ENCODE data around the gene ERLIN1. TPM values are rescaled to one million over a fixed set of nuclear protein-coding genes. Genes with fewer than 3 reads are reported as not detected.

The ERLIN1 gene
- total and polyA plus RNA-seq, 2 experiments from 2014 or later: 32.2 to 63.3 TPM

GRCh38 chr10:100146875-100147650 is 38.8 kb downstream of the ERLIN1 start:
- H3K4me3 ChIP-seq: no peak overlapping the region
- H2AFZ ChIP-seq: no peak overlapping the region
- peaks cover 6% of the 10 kb centered on the region for H3K4me1 ChIP-seq (ENCODE audit: insufficient read depth)
- no peak for TF ChIP-seq EZH2phosphoT487 (IDR thresholded peaks at IDR 0.05; ENCODE audit: insufficient read depth, low read depth)
- H4K20me1 ChIP-seq (ENCODE audit: insufficient read depth): no peaks in the 10 kb centered on the region
- peaks cover 14% of the 10 kb centered on the region for H3F3A ChIP-seq (ENCODE audit: insufficient read depth)
- no peak overlapping the region for H3K27ac ChIP-seq
- no peaks in the 10 kb centered on the region for H3K9me2 ChIP-seq (ENCODE audit: insufficient read depth)
- in situ Hi-C loops (cut with MboI): no loop called here
- no peak overlapping the region for H3K9ac ChIP-seq
- H3K36me3 ChIP-seq (ENCODE audit: low read depth): 0 out of 2 replicates have a peak, but pooled peaks cover under 1% of the 10 kb centered on the region
- no peak overlapping the region for H3K4me2 ChIP-seq (ENCODE audit: unreplicated experiment)
- H3K27me3 ChIP-seq (replicated peaks; ENCODE audit: insufficient read depth): no peaks in the 10 kb centered on the region
- 13 to 16% methylated on average over 2 of the region's 2 CpGs for WGBS, 2 experiments (ENCODE audit: low coverage in 1 of 2, low lambda C conversion rate in 2 of 2, missing lambda C conversion rate in 2 of 2)
- DNase-seq: peak; percentile 46
- H3K9me3 ChIP-seq (ENCODE audit: low read depth): no peaks in the 10 kb centered on the region
- H3K79me2 ChIP-seq (ENCODE audit: insufficient read depth): no peaks in the 10 kb centered on the region

DNA sequence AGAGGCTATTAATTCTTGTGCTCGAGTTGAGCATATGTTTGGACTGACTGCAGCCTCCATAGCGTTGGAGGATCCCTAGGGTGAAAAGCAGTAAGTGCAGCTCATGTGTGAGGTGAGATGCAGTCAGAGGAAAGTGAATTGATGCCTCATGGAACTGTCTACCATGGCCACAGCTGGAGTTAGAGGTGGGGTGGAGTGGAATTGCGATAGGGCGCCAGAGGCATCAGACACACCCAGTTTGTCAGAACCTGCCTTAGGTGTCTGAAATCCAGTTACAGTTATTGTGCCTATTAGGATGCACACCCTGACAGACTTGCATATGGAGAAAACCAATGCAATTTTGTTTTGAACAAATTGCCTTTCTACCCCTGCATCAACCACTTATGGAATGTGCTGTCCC is 39.4 kb downstream of the ERLIN1 start:
- no peaks in the 10 kb centered on the region for H3K9me2 ChIP-seq (ENCODE audit: insufficient read depth)
- no peaks in the 10 kb centered on the region for H3K79me2 ChIP-seq (ENCODE audit: insufficient read depth)
- in situ Hi-C loops (cut with MboI): no loop called here
- H3K27ac ChIP-seq: no peak overlapping the region
- H3K36me3 ChIP-seq (ENCODE audit: low read depth): no peaks in the 10 kb centered on the region
- H3K9ac ChIP-seq: no peak overlapping the region
- peaks cover 6% of the 10 kb centered on the region for H3K4me1 ChIP-seq (ENCODE audit: insufficient read depth)
- TF ChIP-seq EZH2 (IDR thresholded peaks at IDR 0.05; ENCODE audit: insufficient read depth, poor library complexity, severe bottlenecking) (no peak), EZH2phosphoT487 (IDR thresholded peaks at IDR 0.05; ENCODE audit: insufficient read depth, low read depth) (no peak)
- no peak overlapping the region for H3K4me3 ChIP-seq
- no peak overlapping the region for H3K4me2 ChIP-seq (ENCODE audit: unreplicated experiment)
- H3K27me3 ChIP-seq (replicated peaks; ENCODE audit: insufficient read depth): peaks cover 4% of the 10 kb centered on the region; the same call in 1 of the 2 replicates
- 55 to 58% methylated on average over 4 of the region's 4 CpGs for WGBS, 2 experiments (ENCODE audit: low coverage in 1 of 2, low lambda C conversion rate in 2 of 2, missing lambda C conversion rate in 2 of 2)
- no peak for DNase-seq
- H3K9me3 ChIP-seq (ENCODE audit: low read depth): no peaks in the 10 kb centered on the region
- H3F3A ChIP-seq (ENCODE audit: insufficient read depth): peaks cover 14% of the 10 kb centered on the region
- no peak overlapping the region for H2AFZ ChIP-seq
- no peaks in the 10 kb centered on the region for H4K20me1 ChIP-seq (ENCODE audit: insufficient read depth)

DNA sequence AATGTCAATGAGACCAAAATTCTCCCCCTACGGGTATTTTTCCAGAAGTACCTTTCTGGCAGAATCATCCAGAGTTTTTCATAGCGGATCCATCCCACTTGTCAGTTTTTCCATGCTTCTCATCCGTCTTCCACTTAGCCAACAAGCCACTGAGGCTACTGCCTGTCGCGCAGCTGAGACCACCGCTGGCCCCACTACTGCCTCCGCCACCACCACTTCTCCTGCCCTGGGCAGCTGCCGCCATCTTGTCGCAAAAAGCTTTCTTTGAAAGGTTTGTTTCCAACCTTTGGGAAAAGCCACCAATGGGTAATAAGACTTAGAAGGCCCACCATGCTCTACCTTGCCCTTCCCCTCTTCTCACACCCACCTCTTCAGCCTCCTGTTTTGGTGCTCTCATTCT is 42.1 kb downstream of the ERLIN1 start:
- Histone ChIP-seq H2AFZ (no peak overlapping the region), H3K79me2 (ENCODE audit: insufficient read depth) (no peaks in the 10 kb centered on the region), H3K27ac (no peak overlapping the region), H3K9me2 (ENCODE audit: insufficient read depth) (no peaks in the 10 kb centered on the region), H3K4me3 (no peak overlapping the region), H4K20me1 (ENCODE audit: insufficient read depth) (no peaks in the 10 kb centered on the region), H3K4me1 (ENCODE audit: insufficient read depth) (peaks cover under 1% of the 10 kb centered on the region; the same call in 1 of the 2 replicates), H3K27me3 (replicated peaks; ENCODE audit: insufficient read depth) (peaks cover 11% of the 10 kb centered on the region; the same call in 1 of the 2 replicates), H3F3A (ENCODE audit: insufficient read depth) (peaks cover 14% of the 10 kb centered on the region), H3K4me2 (ENCODE audit: unreplicated experiment) (no peak overlapping the region), H3K9ac (no peak overlapping the region), H3K36me3 (ENCODE audit: low read depth) (no peaks in the 10 kb centered on the region), H3K9me3 (ENCODE audit: low read depth) (no peaks in the 10 kb centered on the region)
- in situ Hi-C loops (cut with MboI): no loop called here
- 87% methylated on average over 9 of the region's 9 CpGs for WGBS, 2 experiments (ENCODE audit: low coverage in 1 of 2, low lambda C conversion rate in 2 of 2, missing lambda C conversion rate in 2 of 2)
- TF ChIP-seq EZH2 (IDR thresholded peaks at IDR 0.05; ENCODE audit: insufficient read depth, poor library complexity, severe bottlenecking) (no peak), EZH2phosphoT487 (IDR thresholded peaks at IDR 0.05; ENCODE audit: insufficient read depth, low read depth) (no peak)
- no peak for DNase-seq

DNA sequence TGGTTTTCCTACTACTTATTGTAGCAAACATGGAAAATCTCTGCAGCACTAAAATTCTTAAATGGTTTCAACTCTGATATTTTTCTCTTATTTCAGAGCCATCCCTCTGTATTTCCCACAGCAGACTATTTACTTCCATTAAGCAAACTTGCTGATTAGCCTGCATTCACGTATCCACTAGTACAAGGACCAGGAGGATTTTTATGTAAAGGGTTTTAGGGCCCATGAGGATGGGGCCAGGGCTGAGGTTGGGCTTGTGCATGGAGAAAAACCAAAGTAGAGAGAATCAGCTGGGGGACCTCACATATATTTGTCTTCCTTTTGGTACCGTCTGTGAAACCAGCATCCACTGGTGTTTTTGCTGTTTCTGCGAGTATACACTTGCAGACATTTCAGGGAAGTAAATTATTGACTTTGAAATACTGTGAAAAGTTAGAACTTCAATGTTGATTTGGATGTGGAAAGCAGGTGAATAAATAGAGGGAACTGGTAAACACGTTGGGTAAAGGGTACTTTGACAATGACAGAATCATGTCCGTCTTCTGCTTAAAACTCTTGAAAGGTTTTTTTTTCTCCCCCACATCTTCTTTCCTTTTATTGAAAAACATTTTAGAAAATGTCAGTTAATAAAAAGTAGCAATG is 44.3 kb downstream of the ERLIN1 start:
- Histone ChIP-seq H3K4me3 (no peak overlapping the region), H3K4me1 (ENCODE audit: insufficient read depth) (no peaks in the 10 kb centered on the region), H4K20me1 (ENCODE audit: insufficient read depth) (no peaks in the 10 kb centered on the region), H3K9me3 (ENCODE audit: low read depth) (no peaks in the 10 kb centered on the region), H3K36me3 (ENCODE audit: low read depth) (no peaks in the 10 kb centered on the region), H3K9ac (no peak overlapping the region), H3K79me2 (ENCODE audit: insufficient read depth) (no peaks in the 10 kb centered on the region), H3K27me3 (replicated peaks; ENCODE audit: insufficient read depth) (peaks cover 11% of the 10 kb centered on the region; the same call in 1 of the 2 replicates), H2AFZ (no peak overlapping the region), H3K4me2 (ENCODE audit: unreplicated experiment) (no peak overlapping the region), H3F3A (ENCODE audit: insufficient read depth) (no peaks in the 10 kb centered on the region), H3K27ac (no peak overlapping the region), H3K9me2 (ENCODE audit: insufficient read depth) (no peaks in the 10 kb centered on the region)
- in situ Hi-C loops (cut with MboI): no loop called here
- no peak for DNase-seq
- TF ChIP-seq EZH2phosphoT487 (IDR thresholded peaks at IDR 0.05; ENCODE audit: insufficient read depth, low read depth): no peak
- no peak for TF ChIP-seq EZH2 (IDR thresholded peaks at IDR 0.05; ENCODE audit: insufficient read depth, poor library complexity, severe bottlenecking)
- 55 to 63% methylated on average over 5 of the region's 5 CpGs for WGBS, 2 experiments (ENCODE audit: low coverage in 1 of 2, low lambda C conversion rate in 2 of 2, missing lambda C conversion rate in 2 of 2)
